NCI-H524 treated with DMSO at 0.1 percent for 48 hours (cell line): ENCODE results near the gene STX10.
"Not testable (repeated sequence)": the region's sequence is repeated elsewhere in the genome, so short reads cannot be mapped to it uniquely, and the experiment has no call there.

ENCODE experiments used
- DNase-seq: peaks from one replicate; lab custom pipeline; 2025; lab: John Stamatoyannopoulos, UW

Gene STX10

DNA sequence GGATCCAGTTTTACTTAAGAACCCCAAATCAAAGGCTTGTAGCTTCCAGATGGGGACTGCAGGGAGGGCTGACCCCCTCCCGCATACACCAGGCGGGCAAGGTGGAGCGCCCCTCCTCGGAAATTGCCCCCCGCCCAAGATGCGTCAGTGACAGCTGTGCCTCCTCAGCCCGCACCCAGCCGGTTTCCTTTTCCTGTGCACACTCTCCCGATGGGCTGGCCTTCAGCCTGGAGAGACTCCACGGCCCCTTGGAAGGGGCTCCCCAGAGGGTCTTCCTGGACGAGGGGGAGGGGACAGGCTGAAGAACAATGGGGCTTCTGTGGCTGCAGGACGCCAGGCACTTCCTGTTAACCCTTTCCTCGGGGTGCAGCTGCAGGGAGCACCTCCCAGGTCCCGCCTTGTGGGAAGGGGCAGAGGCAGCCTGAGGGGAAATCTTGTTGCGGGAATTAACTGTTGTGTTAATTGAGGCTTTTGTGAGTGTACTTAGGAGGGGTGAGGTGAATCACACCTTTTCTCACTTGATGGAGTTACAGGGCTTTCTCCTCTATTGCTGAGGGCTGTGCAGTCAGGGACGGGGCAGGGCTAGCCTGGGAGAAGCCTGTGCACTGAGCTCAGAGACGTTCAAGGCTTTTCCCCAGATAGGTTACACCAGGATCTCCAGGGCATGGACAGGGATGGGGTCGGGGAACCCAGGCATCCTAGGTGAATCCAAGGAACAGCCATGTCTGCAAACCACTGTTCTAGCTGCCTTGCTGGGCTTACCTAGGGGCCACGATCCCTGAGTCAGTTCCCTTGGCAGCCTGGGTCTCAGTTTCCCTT, 14.4 kb upstream of the STX10 start:
- DNase-seq = peak; percentile 64

DNA sequence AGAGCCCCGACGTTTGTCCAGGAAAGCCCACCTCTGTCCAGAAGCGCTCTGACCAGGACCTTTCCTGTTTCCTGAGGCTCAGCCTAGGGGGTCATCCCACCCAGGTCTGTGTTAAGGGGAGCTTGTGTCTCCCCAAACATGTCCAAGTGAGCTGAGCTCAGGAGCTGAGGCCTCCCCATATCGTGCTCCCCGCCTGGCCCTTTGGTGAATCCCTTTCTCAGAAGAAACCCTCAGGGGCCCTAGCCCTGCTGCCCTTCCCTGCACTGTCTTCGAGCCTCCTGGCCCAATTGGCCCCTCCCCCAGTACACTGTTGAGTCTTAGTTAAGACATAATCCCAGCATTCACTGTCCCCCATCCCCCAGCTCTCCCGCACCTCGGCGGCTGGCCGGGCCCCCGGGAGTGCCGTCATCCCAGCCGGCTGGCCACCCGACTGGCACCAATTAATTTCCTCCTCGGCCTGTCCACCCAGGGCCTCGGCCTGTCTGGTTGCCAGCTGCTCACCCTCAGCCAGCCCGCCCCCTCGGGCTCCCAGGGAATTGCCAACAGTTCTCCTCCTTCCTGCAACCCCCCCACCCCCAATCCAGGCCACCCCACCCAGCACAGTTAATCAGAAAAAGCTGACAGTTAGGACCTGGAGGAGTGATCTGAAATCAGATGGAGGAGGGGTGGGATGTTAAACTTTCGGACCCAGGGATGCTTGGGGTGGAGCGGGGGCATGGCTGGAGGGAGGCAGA, 13.6 kb upstream of the STX10 start:
- peak; percentile 71 for DNase-seq

DNA sequence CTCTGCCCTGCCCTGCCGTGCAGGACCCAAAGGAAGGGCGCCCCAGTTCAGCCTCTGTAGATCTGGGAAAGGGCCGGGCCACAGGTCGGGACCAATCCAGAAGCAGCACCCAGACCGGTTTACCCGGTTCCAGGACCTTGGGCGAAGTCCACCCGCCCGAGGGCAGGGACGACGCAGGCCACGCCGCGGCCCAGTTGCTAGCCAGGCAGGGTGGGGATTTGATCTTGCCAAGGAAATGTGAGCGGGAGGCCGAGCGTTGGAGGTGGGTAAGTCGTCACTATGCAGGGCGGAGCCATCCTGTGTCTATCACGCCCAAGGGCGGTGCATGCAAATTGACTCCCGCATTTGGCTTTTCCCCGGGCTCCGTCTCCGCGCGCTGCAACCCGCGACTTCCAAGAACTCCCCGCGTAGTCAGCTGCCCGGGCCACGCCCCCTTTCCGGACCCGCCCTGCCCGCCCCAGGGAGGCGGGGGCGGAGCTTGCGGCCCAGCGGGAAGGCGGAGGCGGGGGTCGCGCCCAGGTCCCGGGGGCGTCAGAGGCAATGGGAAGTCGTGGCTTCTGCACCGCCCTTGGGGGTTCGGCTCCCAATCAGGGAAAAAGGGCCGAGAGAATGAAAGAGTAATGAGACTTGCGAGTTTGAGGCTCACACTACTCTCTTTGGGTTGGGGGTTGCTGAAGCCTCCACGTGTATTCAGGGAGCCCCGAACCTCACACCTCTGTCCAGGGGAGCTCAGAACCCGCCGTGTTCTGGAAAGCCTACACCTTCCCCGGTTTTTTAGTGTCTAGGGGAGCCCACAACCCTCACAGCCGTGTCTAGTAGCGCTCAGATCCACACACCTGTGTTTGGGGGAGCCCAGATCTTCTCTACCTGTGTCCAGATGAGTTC, 12.8 kb upstream of the STX10 start:
- DNase-seq = peak; percentile 87

DNA sequence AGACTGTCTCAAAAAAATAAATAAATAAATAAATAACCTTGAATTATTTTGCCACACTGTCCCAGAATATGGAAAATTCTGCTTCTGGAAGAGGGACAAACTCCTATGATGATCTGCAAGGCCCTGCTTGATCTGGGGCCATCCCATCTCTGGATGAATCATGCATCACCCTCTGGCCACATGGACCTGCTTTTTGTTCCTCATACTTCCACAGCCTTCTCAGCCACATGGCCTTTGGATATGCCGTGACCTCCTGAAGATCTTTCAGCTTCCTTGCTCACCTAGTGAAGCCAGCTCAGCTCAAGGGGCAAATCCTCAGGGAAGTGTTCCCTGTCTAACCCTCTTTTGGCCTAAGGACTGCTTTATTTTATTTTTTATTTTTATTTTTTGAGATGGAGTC, 10.4 kb upstream of the STX10 start:
- no peak for DNase-seq

DNA sequence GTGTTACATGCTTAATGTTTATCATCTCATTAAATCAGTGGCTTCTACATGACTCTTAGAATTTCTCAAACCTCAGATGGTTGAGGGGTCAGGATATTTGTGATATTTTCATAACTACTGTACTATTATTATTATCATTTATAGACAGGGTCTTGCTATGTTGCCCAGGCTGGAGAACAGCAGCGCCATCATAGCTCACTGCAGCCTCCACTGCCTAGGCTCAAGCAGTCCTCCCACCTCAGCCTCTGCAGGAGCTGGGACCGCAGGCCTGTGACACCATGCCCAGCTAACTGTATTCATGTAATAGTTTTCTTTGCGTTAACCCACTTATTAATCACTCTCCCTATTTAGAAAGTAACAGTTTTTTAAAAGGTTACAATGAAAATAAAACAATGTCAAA, 9.5 kb upstream of the STX10 start:
- no peak for DNase-seq

DNA sequence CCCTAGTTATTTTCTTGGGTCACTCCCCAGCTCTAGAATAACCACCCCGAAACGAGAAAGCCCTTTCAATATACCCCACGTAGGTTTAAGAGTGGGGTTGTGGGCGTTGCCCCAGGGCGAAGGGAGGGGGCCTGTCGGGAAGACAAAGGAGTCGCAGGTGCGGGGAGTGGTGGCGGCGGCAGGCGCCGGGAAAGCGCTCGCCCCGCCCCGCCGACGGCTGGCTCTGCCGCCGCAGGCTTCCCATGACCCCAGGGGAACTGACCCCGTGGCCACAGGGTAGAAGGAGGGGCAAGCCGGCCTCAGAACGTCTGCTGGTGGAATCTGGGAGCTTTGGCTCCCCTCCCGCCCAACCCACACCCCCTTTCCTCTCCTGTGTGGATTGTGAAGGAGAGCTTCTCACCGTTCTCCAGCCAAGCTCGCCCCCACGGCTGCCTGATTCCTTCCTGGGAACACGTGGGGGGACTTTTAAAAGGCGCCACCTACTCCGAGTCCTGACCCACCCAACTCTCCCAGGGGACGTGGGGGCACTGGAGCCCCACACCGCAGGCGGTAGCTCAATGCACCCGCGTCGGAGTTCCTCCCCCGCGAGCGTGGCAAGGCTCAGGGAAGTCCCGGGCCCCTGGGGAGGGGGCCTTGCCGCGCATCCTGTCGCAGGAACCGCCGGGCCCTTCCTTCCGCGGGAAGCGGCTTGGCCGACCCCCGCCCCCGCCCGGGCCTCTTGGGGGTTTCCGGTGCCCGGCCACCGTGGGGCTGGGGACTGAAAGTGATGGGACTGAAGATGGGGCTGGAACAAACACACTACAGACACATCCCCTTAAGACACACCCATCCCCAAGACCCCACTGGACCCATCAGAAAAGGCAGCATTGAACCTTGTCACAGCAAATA, 5.5 kb upstream of the STX10 start:
- no peak for DNase-seq

DNA sequence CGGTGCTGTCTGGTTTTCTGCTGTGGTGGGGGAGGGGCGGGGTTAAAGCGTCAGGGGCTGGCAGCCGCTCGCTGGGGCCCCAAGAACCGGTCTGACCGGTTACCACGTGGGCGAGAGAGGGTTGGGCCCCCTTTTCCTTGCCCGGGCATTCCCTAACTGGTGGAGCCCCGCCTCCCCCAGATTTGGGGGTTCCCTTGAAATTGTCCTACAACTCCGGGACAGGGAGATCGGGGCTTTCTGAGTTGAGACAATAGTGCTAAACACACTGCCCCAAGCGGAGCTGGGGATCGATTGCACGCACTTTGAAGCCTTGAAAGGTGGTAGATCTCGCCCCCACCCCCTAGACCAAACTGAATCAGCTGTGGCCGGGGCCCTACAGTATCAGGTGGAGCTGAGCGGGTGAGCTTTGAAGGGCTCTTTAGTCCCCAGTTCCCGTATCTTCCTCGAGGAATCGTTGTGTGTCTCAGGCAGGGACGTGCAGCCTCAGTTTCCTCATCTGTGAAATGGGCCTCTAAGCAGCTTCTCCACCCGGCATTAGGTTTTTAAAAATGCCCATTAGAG, 4.8 kb upstream of the STX10 start:
- DNase-seq = no peak

DNA sequence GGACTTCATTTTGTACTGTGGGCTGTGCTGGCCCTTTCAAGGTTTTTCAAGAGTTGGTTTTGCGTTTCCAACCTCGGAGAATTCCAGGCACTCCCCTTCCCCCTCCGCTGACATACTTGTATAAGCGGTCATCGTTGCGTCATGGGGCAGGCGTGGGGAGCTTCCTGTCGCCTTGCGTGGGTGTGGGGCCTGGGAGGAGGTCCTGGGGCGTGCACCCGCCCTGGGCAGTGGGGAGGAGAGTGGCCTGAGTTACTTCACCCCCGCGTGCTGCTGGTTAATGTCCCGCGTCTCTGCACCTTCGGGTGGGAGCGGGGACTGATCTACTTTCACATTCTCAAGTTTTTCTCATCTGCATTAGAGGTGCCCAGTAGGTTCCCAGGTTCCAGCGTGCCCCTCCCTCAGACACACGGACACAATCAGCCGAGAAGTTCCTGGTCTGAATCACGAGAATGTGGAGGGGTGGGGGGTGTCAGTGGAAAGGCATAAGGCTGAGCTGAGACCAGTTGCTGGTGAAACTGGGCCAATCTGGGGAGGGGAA, 4.1 kb upstream of the STX10 start:
- no peak for DNase-seq

DNA sequence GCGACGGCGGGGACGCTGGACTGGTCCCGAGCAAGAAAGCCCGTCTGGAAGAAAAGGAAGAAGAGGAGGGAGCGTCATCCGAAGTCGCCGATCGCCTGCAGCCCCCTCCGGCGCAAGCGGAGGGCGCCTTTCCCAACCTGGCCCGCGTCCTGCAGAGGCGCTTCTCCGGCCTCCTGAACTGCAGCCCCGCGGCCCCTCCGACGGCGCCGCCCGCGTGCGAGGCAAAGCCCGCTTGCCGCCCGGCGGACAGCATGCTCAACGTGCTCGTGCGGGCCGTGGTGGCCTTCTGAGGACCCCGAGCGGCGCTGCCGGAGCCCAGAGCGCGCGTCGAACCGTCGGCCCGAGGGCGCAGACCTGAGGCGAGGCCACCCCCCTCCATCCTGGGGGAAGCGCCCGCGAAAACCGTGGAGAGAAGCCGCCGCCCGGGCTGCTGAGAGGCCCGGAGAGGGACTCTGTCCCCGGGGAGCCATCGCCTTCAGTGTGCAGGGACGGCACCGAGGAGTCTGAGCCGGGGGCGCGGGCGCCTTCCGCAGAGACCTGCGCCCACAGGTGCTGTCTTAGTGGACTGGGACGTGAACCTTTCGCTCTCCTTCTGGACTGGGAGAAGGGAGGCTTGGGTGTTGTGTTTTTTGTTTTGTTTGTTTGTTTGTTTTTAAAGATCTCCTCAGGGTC, 3.5 kb upstream of the STX10 start:
- DNase-seq = no peak

DNA sequence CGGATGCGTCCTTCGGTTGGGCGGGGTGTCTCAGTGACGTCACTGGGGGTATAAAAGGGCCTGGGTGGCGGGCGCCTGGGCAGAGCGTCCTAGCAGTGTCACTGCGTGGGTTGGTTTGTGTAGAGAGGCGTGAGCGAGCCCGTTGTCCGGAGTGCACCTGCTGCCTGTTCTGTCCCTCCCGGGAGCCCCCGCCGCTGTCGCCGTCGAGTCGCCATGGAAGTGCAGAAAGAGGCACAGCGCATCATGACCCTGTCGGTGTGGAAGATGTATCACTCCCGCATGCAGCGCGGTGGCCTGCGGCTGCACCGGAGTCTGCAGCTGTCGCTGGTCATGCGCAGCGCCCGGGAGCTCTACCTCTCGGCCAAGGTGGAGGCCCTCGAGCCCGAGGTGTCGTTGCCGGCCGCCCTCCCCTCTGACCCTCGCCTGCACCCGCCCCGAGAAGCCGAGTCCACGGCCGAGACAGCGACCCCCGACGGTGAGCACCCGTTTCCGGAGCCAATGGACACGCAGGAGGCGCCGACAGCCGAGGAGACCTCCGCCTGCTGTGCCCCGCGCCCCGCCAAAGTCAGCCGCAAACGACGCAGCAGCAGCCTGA, 2.9 kb upstream of the STX10 start:
- DNase-seq = no peak

DNA sequence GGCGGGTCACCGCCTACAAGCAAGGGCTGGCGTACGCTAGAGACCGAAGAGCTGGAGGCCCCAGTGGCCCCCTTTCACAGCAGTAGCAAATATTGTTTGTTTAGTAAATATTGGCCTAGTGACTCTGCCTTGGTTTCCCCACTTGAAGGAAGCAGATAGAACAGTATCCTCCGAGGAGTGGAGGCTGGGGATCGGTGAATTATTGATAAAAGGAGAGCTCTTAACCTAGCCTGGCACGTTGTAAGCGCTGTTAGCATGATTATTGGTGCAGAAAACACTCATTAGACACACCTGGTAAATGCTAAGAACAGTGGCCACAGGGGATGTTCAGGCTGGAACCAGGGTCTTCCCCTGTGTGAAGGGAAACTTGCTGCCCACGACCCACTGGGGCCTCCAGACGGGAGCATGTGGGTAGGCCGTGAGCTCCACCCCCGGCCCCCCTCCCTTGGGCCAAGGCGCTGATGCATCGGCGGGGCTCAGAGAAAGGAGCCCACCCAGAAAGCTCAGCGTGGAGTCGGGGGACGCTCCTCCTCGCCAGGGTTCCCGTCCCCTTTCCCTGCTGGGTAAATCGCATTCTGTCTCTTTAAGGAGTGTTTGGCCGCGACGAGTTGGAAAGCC, 2.3 kb upstream of the STX10 start:
- DNase-seq = peak; percentile 57

DNA sequence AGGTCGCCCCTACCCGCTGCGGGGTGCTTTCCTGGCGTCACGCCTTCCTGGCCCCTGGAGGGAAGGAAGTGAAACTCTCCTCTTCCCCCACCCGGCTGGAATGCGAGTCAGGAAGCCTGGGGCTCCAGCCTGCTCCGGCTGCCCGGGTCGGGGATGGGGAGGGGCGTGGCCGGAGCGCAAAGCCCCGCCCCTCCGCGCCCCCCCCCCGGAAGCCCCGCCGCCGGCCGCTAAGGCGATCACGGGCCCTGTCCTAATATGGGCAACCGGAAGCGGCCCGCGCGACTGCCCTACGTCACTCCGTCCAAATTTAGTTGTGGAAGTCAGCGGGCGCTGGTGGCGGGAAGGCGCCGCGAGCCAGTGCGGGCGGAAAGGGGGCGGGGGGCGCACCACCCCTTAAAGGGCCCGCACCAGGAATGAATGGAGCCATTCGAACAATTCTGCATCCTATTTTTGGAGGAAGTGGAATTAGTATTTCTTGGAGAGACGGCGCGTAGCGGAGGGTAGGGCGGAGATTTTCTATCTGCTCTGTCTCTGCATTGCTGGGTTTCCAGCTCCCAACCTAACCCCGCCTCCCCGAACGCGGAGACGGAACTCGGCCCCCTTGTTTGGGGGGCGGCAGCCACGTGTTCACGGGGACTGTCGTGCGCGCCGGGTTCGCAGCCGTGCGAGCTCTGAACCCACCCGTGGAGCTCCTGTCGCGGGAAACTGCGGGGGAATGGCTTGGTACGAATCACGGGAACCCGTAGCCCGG, 1.6 kb upstream of the STX10 start:
- DNase-seq = peak; percentile 86

DNA sequence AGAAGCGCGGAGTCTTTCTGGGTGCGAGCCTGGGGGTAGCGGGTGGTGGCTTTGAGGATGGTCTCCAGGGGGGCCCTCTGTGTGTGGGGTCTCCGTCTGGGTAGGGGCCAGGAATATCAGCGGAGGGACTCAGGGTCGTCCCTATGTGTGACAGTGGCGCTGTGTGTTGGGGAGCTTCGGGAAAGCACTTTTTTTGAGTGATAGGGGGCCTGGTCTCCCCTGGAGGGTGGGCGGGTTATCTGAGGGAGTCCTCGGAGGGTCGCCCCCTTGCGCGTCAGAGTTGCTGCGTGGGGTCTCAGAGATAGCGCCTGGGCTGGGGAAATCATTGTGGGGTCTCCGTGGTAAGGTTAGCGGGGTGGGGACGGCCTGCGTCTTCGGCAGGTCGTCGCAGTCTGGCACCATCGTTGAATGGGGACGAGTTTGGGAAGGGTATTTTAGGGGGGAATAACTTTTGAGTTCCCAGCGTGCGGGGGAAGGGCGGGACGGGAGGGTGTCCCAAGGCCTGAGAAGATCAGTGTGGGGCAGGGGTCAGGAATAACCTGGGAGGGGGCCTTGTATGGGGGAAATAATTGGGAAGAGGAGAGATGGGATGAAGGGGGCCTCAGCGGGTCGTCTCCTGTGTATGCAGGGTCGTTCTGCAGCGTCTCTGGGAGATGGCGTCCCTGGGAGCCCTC, 893 bp upstream of the STX10 start:
- DNase-seq = no peak

DNA sequence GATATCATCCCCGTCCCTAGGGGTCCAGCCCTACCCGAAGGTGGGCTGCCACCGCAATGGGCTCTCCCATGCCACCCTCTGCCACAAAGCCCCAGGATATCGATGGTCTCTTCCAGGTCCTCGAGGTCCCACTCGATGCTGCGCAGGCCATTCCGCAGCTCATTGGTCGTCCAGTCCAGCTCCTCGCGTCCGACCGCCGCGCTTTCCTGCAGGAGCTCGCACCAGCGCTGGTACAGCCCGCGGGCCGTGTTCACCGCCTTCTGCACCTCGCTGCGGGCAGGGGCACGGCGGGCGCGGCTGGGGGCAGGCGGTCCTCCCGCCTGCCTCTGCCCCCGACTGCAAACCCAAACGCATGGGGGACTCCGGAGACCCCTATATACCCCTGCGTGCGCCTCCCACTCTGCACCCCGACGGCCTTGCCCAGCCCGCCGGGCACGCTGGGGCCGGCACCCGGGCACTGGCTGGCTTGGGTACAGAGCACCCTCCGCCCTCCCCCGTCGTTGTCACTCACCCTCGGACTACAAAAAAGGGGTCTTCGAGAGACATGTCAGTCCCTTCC, 468 bp downstream of the STX10 start:
- DNase-seq = no peak

DNA sequence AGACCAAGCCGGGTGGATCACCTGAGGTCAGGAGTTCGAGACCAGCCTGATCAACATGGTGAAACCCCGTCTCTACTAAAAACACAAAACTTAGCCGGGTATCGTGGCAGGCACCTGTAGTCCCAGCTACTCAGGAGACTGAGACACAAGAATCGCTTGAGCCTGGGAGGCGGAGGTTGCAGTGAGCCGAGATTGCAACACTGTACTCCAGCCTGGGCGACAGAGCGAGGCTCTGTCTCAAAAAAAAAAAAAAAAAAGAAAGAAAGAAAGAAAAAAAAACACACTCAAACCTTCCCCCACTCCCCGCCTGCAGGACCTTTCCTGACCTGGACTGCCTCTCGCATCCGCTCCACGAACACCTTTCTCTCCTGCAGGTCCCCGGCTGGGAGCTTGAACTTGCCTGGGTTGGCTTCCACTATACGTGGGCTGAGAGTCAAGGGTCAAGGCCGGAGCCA, 975 bp downstream of the STX10 start:
- DNase-seq = not testable (repeated sequence)

DNA sequence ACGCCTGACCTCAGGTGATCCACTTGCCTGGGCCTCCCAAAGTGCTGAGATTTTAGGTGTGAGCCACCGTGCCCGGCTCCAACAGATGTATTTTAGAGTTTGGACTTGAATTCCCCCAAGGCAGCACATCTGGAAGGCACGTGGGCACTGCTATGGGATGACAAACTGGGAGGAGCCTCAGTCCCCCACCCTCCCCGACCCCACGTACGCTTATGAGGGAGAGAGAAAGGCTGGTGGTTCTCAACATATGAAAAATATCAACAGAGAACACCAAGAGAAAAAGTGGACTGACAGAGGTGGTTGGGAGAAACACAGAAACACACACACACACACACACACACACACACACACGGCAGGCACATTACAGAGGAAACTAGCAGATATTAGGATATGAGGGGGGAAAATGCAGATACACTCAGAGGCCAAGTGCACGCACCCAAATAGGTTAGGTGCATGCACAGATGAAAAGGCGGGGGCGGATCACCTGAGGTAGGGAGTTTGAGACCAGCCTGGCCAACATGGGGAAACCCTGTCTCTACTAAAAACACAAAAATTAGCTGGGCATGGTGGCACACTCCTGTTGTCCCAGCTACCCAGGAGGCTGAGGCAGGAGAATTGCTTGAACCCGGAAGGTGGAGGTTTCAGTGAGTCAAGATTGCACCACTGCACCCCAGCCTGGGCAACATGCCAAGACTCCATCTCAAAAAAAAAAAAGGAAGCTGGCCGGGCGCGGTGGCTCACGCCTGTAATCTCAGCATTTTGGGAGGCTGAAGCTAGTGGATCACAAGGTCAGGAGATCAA, 3.2 kb downstream of the STX10 start:
- DNase-seq = no peak
